Stimulated activated CD8-positive, alpha-beta memory T cell treated with anti-CD3 and anti-CD28 coated beads, Interleukin-7, amount 100 ng/mL, for 1 hour (primary cell): Measurements from ENCODE around the gene GNPTG.

Source experiments
- DNase-seq, 2 donors: peaks; one replicate each; pipeline ENCODE4 v3.0.0-alpha.2; 2020; ENCODE audit warnings: low read depth in 2 of 2

The GNPTG gene

GRCh38 chr16:1371054-1371978 is 19.6 kb downstream of the GNPTG start:
- no peak for DNase-seq

- DNase-seq = no peak
Observed at GRCh38 chr16:1372292-1372950, 20.7 kb downstream of the GNPTG start.

- DNase-seq = no peak
Observed at GRCh38 chr16:1374418-1375297, 22.9 kb downstream of the GNPTG start.

GRCh38 chr16:1375298-1375640 is 23.5 kb downstream of the GNPTG start:
- DNase-seq = no peak

GRCh38 chr16:1375741-1376410 is 24.1 kb downstream of the GNPTG start:
- no peak for DNase-seq

GRCh38 chr16:1377406-1378010 is 25.8 kb downstream of the GNPTG start:
- no peak for DNase-seq

GRCh38 chr16:1378087-1378803 is 26.5 kb downstream of the GNPTG start:
- no peak for DNase-seq

- peak; percentile 6 to 11 for DNase-seq
Observed at GRCh38 chr16:1378804-1379303, 27.1 kb downstream of the GNPTG start.

GRCh38 chr16:1379304-1380076 is 27.8 kb downstream of the GNPTG start:
- peak; percentile 34 to 47 for DNase-seq

- DNase-seq = no peak
Observed at GRCh38 chr16:1380195-1380594, 28.5 kb downstream of the GNPTG start.

GRCh38 chr16:1381612-1382406 is 30.1 kb downstream of the GNPTG start:
- no peak for DNase-seq

GRCh38 chr16:1383556-1383955 is 31.8 kb downstream of the GNPTG start:
- DNase-seq = no peak

GRCh38 chr16:1385232-1385631 is 33.5 kb downstream of the GNPTG start:
- no peak for DNase-seq

- no peak for DNase-seq
Observed at GRCh38 chr16:1387331-1387730, 35.6 kb downstream of the GNPTG start.

- no peak for DNase-seq
Observed at GRCh38 chr16:1389762-1390161, 38.0 kb downstream of the GNPTG start.

- DNase-seq = no peak
Observed at GRCh38 chr16:1390239-1390779, 38.6 kb downstream of the GNPTG start.

- DNase-seq = no peak
Observed at GRCh38 chr16:1392826-1393225, 41.1 kb downstream of the GNPTG start.

- no peak for DNase-seq
Observed at GRCh38 chr16:1393613-1394176, 42.0 kb downstream of the GNPTG start.
